ENCODE data around the gene PCDH1. TPM values are rescaled to one million over a fixed set of nuclear protein-coding genes. Genes with fewer than 3 reads are reported as not detected.
"Not testable (repeated sequence)": the region's sequence is repeated elsewhere in the genome, so short reads cannot be mapped to it uniquely, and the experiment has no call there.

PCDH1 gene
- total RNA-seq, 2 donors from 2014 or later, result 133 to 147 TPM

- ATAC-seq (no peak), DNase-seq (no peak)
- intact Hi-C loops (cut with DNase I, micrococcal nuclease), result no loop called here
These were observed 25.1 kb upstream of the PCDH1 start for GRCh38 chr5:141903261-141903660.

- intact Hi-C loops (cut with DNase I, micrococcal nuclease), result no loop called here
- ATAC-seq, result no peak
These were observed 24.0 kb upstream of the PCDH1 start for GRCh38 chr5:141902015-141902814.

GRCh38 chr5:141898448-141899049, 20.3 kb upstream of the PCDH1 start:
- DNase-seq (no peak), ATAC-seq (no peak)
- intact Hi-C loops (cut with DNase I, micrococcal nuclease), result no loop called here

More at GRCh38 chr5:141902015-141902814, 24.0 kb upstream of the PCDH1 start:
- no peak for DNase-seq

- DNase-seq (no peak), ATAC-seq (no peak)
- intact Hi-C loops (cut with DNase I, micrococcal nuclease), result no loop called here
These were observed 19.2 kb upstream of the PCDH1 start for GRCh38 chr5:141897425-141897824.

- DNase-seq; ATAC-seq; intact Hi-C loops (cut with DNase I, micrococcal nuclease): not testable (repeated sequence)
These were observed 12.2 kb upstream of the PCDH1 start for GRCh38 chr5:141890429-141890828.

GRCh38 chr5:141889282-141889871, 11.2 kb upstream of the PCDH1 start:
- intact Hi-C loops (cut with DNase I, micrococcal nuclease), result no loop called here
- DNase-seq, result no peak
- ATAC-seq, result peak; percentile 32

GRCh38 chr5:141883892-141884318, 5.7 kb upstream of the PCDH1 start:
- intact Hi-C loops (cut with DNase I, micrococcal nuclease), result loop anchor here in 1 of 2 donors (5.0 kb wide), 1 partner anchor 182 kb away; no protein-coding TSS in a partner anchor
- ATAC-seq (no peak), DNase-seq (no peak)

- DNase-seq, result peak in 1 of 2 donors; percentile 41
- intact Hi-C loops (cut with DNase I, micrococcal nuclease), result loop anchor here in 1 of 2 donors (5.0 kb wide), 1 partner anchor 181 kb away; no protein-coding TSS in a partner anchor
These were observed 5.1 kb upstream of the PCDH1 start for GRCh38 chr5:141883184-141883891.

GRCh38 chr5:141882594-141883183, 4.5 kb upstream of the PCDH1 start:
- intact Hi-C loops (cut with DNase I, micrococcal nuclease), result loop anchor here in 1 of 2 donors (5.0 kb wide), 1 partner anchor 180 kb away; no protein-coding TSS in a partner anchor
- ATAC-seq (no peak), DNase-seq (peak in 1 of 2 donors; percentile 35)

More at GRCh38 chr5:141883184-141883891, 5.1 kb upstream of the PCDH1 start:
- ATAC-seq, result no peak

- ATAC-seq (no peak), DNase-seq (no peak)
- intact Hi-C loops (cut with DNase I, micrococcal nuclease), result loop anchor here in 1 of 2 donors (5.0 kb wide), 1 partner anchor 180 kb away; no protein-coding TSS in a partner anchor
These were observed 3.7 kb upstream of the PCDH1 start for GRCh38 chr5:141881886-141882285.

- intact Hi-C loops (cut with DNase I, micrococcal nuclease), result loop anchor here in 1 of 2 donors (5.0 kb wide), 1 partner anchor 179 kb away; no protein-coding TSS in a partner anchor
- ATAC-seq, result no peak
- DNase-seq, result no peak
These were observed 3.0 kb upstream of the PCDH1 start for GRCh38 chr5:141880961-141881801.

GRCh38 chr5:141879941-141880738, 1.9 kb upstream of the PCDH1 start:
- DNase-seq (no peak), ATAC-seq (no peak)
- intact Hi-C loops (cut with DNase I, micrococcal nuclease), result loop anchor here (5.0 kb wide), 1 partner anchor 178 kb away; no protein-coding TSS in a partner anchor

- no peak for ATAC-seq
These were observed 1.2 kb upstream of the PCDH1 start for GRCh38 chr5:141879426-141879759.

GRCh38 chr5:141878711-141879425, 658 bp upstream of the PCDH1 start:
- DNase-seq (peak; percentile 89 to 93), ATAC-seq (peak; percentile 43)
- intact Hi-C loops (cut with DNase I, micrococcal nuclease), result loop anchor here in 1 of 2 donors (5.0 kb wide), 1 partner anchor 177 kb away; no protein-coding TSS in a partner anchor

More at GRCh38 chr5:141879426-141879759, 1.2 kb upstream of the PCDH1 start:
- no peak for DNase-seq
- intact Hi-C loops (cut with DNase I, micrococcal nuclease), result loop anchor here in 1 of 2 donors (5.0 kb wide), 1 partner anchor 177 kb away; no protein-coding TSS in a partner anchor

- intact Hi-C loops (cut with DNase I, micrococcal nuclease), result loop anchor here in 1 of 2 donors (5.0 kb wide), 1 partner anchor 175 kb away; no protein-coding TSS in a partner anchor
- ATAC-seq (peak; percentile 2), DNase-seq (peak; percentile 45 to 60)
These were observed 639 bp downstream of the PCDH1 start for GRCh38 chr5:141877356-141878185.

Data from left colon (tissue), 2 donors.